ENCODE results near the gene LSS. TPM values are rescaled to one million over a fixed set of nuclear protein-coding genes. Genes with fewer than 3 reads are reported as not detected.

LSS gene
- total RNA-seq, 6 donors from 2014 or later, result 71.7 to 266 (median 135) TPM

GRCh38 chr21:46199436-46200373 is 28.9 kb downstream of the LSS start:
- no peak for DNase-seq
- WGBS, 2 donors, result 73 to 74% methylated on average over 13 of the region's 13 CpGs
- H3K27ac ChIP-seq, result no peak overlapping the region
- peaks cover 20 to 81% (median 51%) of the 10 kb centered on the region in 4 donors for H3K36me3 ChIP-seq
- TF ChIP-seq, protein P1, sequence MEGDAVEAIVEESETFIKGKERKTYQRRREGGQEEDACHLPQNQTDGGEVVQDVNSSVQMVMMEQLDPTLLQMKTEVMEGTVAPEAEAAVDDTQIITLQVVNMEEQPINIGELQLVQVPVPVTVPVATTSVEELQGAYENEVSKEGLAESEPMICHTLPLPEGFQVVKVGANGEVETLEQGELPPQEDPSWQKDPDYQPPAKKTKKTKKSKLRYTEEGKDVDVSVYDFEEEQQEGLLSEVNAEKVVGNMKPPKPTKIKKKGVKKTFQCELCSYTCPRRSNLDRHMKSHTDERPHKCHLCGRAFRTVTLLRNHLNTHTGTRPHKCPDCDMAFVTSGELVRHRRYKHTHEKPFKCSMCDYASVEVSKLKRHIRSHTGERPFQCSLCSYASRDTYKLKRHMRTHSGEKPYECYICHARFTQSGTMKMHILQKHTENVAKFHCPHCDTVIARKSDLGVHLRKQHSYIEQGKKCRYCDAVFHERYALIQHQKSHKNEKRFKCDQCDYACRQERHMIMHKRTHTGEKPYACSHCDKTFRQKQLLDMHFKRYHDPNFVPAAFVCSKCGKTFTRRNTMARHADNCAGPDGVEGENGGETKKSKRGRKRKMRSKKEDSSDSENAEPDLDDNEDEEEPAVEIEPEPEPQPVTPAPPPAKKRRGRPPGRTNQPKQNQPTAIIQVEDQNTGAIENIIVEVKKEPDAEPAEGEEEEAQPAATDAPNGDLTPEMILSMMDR (IDR thresholded peaks at IDR 0.05), result no peak
- TF ChIP-seq POLR2AphosphoS5 (IDR thresholded peaks at IDR 0.05) (no peak), EP300 (IDR thresholded peaks at IDR 0.05) (no peak), POLR2A (IDR thresholded peaks at IDR 0.05) (no peak)
- no peaks in the 10 kb centered on the region for H3K27me3 ChIP-seq
- H3K4me1 ChIP-seq, result peaks cover 0 to 3% (median 0%) of the 10 kb centered on the region in 4 donors
- ATAC-seq (ENCODE audit: low FRiP score in 2 of 2), result no peak
- no peak overlapping the region for H3K4me3 ChIP-seq
- no peaks in the 10 kb centered on the region for H3K9me3 ChIP-seq

DNA sequence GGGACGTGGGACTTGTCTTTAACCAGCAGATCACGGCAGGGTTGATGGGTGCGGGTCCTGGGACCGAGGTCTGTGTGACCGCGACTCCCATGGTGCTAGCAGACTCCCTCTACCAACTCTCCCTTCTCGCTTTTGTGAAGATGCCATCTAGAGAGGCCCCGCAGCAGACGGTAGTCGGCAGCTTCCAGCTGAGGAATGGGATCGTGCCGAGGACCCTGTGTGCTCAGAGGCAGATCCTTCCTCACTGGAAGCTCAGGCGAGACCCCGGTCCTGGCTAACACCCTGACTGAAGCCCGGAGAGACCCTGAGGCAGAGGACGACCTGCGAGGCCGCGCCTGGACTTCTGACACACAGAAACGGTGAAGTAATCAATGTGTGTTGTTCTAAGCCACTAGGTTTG is 31.8 kb downstream of the LSS start:
- H3K36me3 ChIP-seq, result peaks cover 23 to 87% (median 65%) of the 10 kb centered on the region in 4 donors
- no peaks in the 10 kb centered on the region for H3K27me3 ChIP-seq
- ATAC-seq (ENCODE audit: low FRiP score in 2 of 2), result no peak
- H3K4me3 ChIP-seq, result no peak overlapping the region
- H3K27ac ChIP-seq, result no peak overlapping the region
- H3K9me3 ChIP-seq, result no peaks in the 10 kb centered on the region
- TF ChIP-seq POLR2AphosphoS5 (IDR thresholded peaks at IDR 0.05), result no peak
- TF ChIP-seq EP300 (IDR thresholded peaks at IDR 0.05), result no peak
- TF ChIP-seq, protein P1 (IDR thresholded peaks at IDR 0.05), result no peak
- no peak for TF ChIP-seq POLR2A (IDR thresholded peaks at IDR 0.05)
- WGBS, 2 donors, result 90 to 93% methylated on average over 20 of the region's 20 CpGs
- H3K4me1 ChIP-seq, result no peaks in the 10 kb centered on the region
- DNase-seq, result peak in 1 of 2 donors; percentile 53

DNA sequence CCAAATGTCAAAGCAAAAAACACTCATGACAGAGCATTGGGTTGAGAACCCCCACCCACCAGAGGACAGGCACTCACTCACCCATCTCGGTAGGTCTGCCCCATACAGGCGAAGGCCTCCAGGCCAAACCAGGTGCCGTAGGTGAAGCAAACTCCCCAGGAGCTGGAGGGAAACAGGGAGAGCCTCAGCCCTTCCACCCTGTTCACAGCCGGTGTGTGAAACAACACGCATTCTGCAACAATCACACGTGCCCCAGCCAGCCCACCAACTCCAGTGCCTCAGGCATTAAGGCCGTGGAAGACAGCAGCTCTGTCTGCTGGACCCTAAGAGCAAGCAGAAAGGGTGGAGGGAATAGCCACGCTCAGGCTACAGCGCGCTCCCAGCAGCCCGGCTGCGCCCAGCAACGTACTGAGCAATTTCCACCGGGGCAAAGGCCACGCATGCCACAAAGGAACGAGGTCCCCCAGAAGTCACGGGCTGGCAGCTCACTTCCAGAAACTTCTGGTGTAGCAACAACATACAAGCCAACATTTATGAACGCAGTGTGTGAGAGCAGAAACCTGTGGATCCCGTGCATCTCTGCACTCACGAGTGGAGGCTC is 32.9 kb downstream of the LSS start:
- WGBS, 2 donors, result 91% methylated on average over 8 to 20 of the region's 20 CpGs
- Histone ChIP-seq H3K4me1 (peaks cover 0 to 10% (median 0%) of the 10 kb centered on the region in 4 donors), H3K27me3 (no peaks in the 10 kb centered on the region), H3K27ac (no peak overlapping the region), H3K36me3 (peaks cover 23 to 95% (median 71%) of the 10 kb centered on the region in 4 donors), H3K9me3 (no peaks in the 10 kb centered on the region), H3K4me3 (no peak overlapping the region)
- no peak for ATAC-seq (ENCODE audit: low FRiP score in 2 of 2)
- no peak for DNase-seq
- TF ChIP-seq POLR2AphosphoS5 (IDR thresholded peaks at IDR 0.05) (no peak), EP300 (IDR thresholded peaks at IDR 0.05) (no peak)
- TF ChIP-seq, protein P1 (IDR thresholded peaks at IDR 0.05), result no peak

DNA sequence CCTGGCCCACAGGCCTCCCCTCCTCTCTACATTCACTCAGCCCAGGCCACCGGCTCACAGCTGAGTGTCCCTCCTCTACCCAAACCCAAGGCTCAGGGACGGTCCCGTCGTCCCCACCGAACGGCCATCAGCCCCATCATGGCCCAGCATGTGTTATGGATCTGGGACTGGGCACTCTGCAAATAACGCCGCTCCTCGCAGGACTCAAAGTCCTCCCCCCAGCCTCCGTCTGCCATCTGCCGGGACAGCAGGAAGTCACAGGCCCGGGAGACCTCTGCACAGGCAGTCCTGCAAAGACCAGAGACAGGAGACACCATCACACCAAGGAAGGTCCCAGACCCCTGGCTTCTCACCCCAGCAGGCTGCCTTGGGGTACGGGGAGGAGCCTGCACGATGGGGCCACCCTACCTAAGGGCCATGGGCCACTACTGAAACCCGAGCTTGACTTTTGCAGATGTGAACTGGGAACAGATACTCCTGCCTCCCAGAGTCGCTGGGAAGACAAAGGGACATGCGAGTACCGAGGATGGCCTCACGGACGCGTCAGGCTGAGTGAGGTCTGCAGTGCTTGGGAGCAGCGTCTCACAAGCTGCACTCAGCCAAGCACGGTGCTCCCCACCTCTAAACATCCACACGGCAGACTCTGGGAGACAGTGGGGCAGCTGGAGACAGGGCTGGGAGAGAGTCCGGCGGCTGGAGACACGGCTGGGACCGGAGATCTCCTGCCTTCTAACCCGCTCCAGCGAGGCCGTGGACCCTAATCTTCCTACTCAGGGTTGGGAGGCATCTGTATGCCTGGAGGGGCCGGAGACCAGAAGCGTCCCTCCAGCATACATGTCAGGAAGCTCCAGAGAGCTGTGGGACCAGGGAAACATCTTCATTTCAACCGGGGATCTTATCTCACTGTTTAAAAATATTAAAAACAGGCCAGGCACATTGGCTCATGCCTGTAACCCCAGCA is 33.9 kb downstream of the LSS start:
- Histone ChIP-seq H3K27ac (no peak overlapping the region), H3K9me3 (no peaks in the 10 kb centered on the region), H3K4me1 (peaks cover 3 to 18% (median 6%) of the 10 kb centered on the region in 4 donors), H3K36me3 (peaks cover 23 to 95% (median 72%) of the 10 kb centered on the region in 4 donors), H3K27me3 (no peaks in the 10 kb centered on the region), H3K4me3 (no peak overlapping the region)
- no peak for TF ChIP-seq POLR2A (IDR thresholded peaks at IDR 0.05)
- TF ChIP-seq EP300 (IDR thresholded peaks at IDR 0.05), result no peak
- TF ChIP-seq, protein P1 (IDR thresholded peaks at IDR 0.05), result no peak
- TF ChIP-seq POLR2AphosphoS5 (IDR thresholded peaks at IDR 0.05), result no peak
- DNase-seq (no peak), ATAC-seq (ENCODE audit: low FRiP score in 2 of 2) (no peak)
- WGBS, 2 donors, result 80 to 94% methylated on average over 15 to 34 of the region's 34 CpGs
